Activated CD4-positive, CD25-positive, alpha-beta regulatory T cell (primary cell): ENCODE measurements around the gene CD200R1L.

Experiments used
- DNase-seq, 4 experiments: peaks; one replicate each; lab custom pipeline; 2025; lab: John Stamatoyannopoulos, UW

CD200R1L gene

GRCh38 chr3:112786881-112787579 lies 59.6 kb downstream of the CD200R1L start:
- DNase-seq: no peak

- no peak for DNase-seq
These were observed 60.6 kb downstream of the CD200R1L start for GRCh38 chr3:112786002-112786590.

GRCh38 chr3:112785321-112786001 lies 61.2 kb downstream of the CD200R1L start:
- DNase-seq: no peak

- DNase-seq: no peak
These were observed 64.2 kb downstream of the CD200R1L start for GRCh38 chr3:112782491-112782890.

- DNase-seq: no peak
These were observed 65.1 kb downstream of the CD200R1L start for GRCh38 chr3:112781599-112781998.

GRCh38 chr3:112779558-112780480 lies 66.8 kb downstream of the CD200R1L start:
- no peak for DNase-seq

- DNase-seq: no peak
These were observed 67.7 kb downstream of the CD200R1L start for GRCh38 chr3:112779011-112779410.

- no peak for DNase-seq
These were observed 68.2 kb downstream of the CD200R1L start for GRCh38 chr3:112778353-112778948.

- DNase-seq: no peak
These were observed 68.9 kb downstream of the CD200R1L start for GRCh38 chr3:112777811-112778210.

- no peak for DNase-seq
These were observed 69.8 kb downstream of the CD200R1L start for GRCh38 chr3:112776836-112777235.

- no peak for DNase-seq
These were observed 70.7 kb downstream of the CD200R1L start for GRCh38 chr3:112776000-112776399.

GRCh38 chr3:112775011-112775742 lies 71.5 kb downstream of the CD200R1L start:
- DNase-seq: no peak

GRCh38 chr3:112774293-112774926 lies 72.3 kb downstream of the CD200R1L start:
- no peak for DNase-seq

GRCh38 chr3:112773864-112774263 lies 72.8 kb downstream of the CD200R1L start:
- no peak for DNase-seq

- no peak for DNase-seq
These were observed 75.7 kb downstream of the CD200R1L start for GRCh38 chr3:112770951-112771350.

- no peak for DNase-seq
These were observed 76.5 kb downstream of the CD200R1L start for GRCh38 chr3:112770032-112770626.

- DNase-seq: no peak
These were observed 77.2 kb downstream of the CD200R1L start for GRCh38 chr3:112769286-112769978.

- no peak for DNase-seq
These were observed 78.9 kb downstream of the CD200R1L start for GRCh38 chr3:112767777-112768176.

GRCh38 chr3:112767177-112767576 lies 79.5 kb downstream of the CD200R1L start:
- no peak for DNase-seq
